Liver (tissue), 9 donors: ENCODE results near the gene WWOX. TPM values are rescaled to one million over a fixed set of nuclear protein-coding genes. Genes with fewer than 3 reads are reported as not detected.

ENCODE experiments used
- DNase-seq: peaks from one replicate; pipeline ENCODE4 v3.0.0-alpha.2; 2017; ENCODE audit warnings: low spot score
- H3K27ac ChIP-seq, 2 donors: one replicate each; pipeline ENCODE4 v1.7.0; 2013; ENCODE audit warnings: inconsistent platforms in 2 of 2, low read length in 2 of 2, control low read depth in 1 of 2, low read depth in 1 of 2, mild to moderate bottlenecking in 1 of 2
- H3K27me3 ChIP-seq, 4 donors: one replicate each; pipeline versions ENCODE4 v1.6.1 to v1.7.0; 2013; ENCODE audit warnings: low read length in 3 of 4, inconsistent platforms in 1 of 4, mild to moderate bottlenecking in 1 of 4, moderate library complexity in 1 of 4; ENCODE audit not compliant: control insufficient read depth in 4 of 4, insufficient read depth in 4 of 4
- H3K36me3 ChIP-seq, 4 donors: one replicate each; pipeline versions ENCODE4 v1.6.1 to v1.7.0; 2013; ENCODE audit warnings: low read length in 3 of 4, mild to moderate bottlenecking in 3 of 4, low read depth in 1 of 4, moderate library complexity in 1 of 4; ENCODE audit not compliant: control insufficient read depth in 4 of 4, insufficient read depth in 3 of 4
- H3K4me1 ChIP-seq, 4 donors: one replicate each; pipeline versions ENCODE4 v1.6.1 to v1.7.0; 2013; ENCODE audit warnings: low read length in 3 of 4, mild to moderate bottlenecking in 3 of 4, moderate library complexity in 1 of 4; ENCODE audit not compliant: control insufficient read depth in 4 of 4, insufficient read depth in 4 of 4
- H3K4me3 ChIP-seq, 3 donors: one replicate each; pipeline versions ENCODE4 v1.6.1 to v1.7.0; 2013; ENCODE audit warnings: low read length in 3 of 3, control low read depth in 1 of 3, low read depth in 1 of 3, mild to moderate bottlenecking in 1 of 3
- H3K9ac ChIP-seq, 2 donors: one replicate each; pipeline ENCODE4 v1.7.0; 2013; ENCODE audit warnings: low read length in 2 of 2, mild to moderate bottlenecking in 2 of 2, moderate library complexity in 2 of 2, control low read depth in 1 of 2, low read depth in 1 of 2
- H3K9me3 ChIP-seq, 4 donors: one replicate each; pipeline versions ENCODE4 v1.6.1 to v1.7.0; 2013; ENCODE audit warnings: low read length in 3 of 4; ENCODE audit not compliant: control insufficient read depth in 4 of 4
- ATF3 ChIP-seq: IDR thresholded peaks from 2 replicates; pipeline ENCODE4 v1.6.1; 2016; ENCODE audit warnings: antibody characterized with exemption
- CTCF ChIP-seq: fragments of 150-350 bp; IDR thresholded peaks from 2 replicates; pipeline ENCODE4 v1.5.1; 2017; ENCODE audit warnings: improper control_type of control experiment, low read depth, low read length; ENCODE audit not compliant: missing input control
- HNF4A ChIP-seq, 2 donors: conservative IDR thresholded peaks; 2 replicates each; pipeline ENCODE4 v1.6.1; 2016; ENCODE audit warnings: antibody characterized with exemption in 2 of 2, mild to moderate bottlenecking in 2 of 2
- HNF4G ChIP-seq: IDR thresholded peaks from 2 replicates; pipeline ENCODE4 v1.6.1; 2016; ENCODE audit warnings: antibody characterized with exemption
- JUND ChIP-seq, 2 donors: IDR thresholded peaks; 2 replicates each; pipeline ENCODE4 v1.6.1; 2016; ENCODE audit warnings: antibody characterized with exemption in 2 of 2
- MAX ChIP-seq: IDR thresholded peaks from 2 replicates; pipeline ENCODE4 v1.6.1; 2016; ENCODE audit warnings: antibody characterized with exemption
- RAD21 ChIP-seq, 2 donors: IDR thresholded peaks; 2 replicates each; pipeline ENCODE4 v1.6.1; 2016; ENCODE audit warnings: antibody characterized with exemption in 2 of 2, mild to moderate bottlenecking in 2 of 2
- REST ChIP-seq: IDR thresholded peaks from 2 replicates; pipeline ENCODE4 v1.6.1; 2016; ENCODE audit warnings: antibody characterized with exemption, mild to moderate bottlenecking
- RXRA ChIP-seq, 2 donors: IDR thresholded peaks; 2 replicates each; pipeline ENCODE4 v1.6.1; 2017 to 2018; ENCODE audit warnings: antibody characterized with exemption in 2 of 2, mild to moderate bottlenecking in 1 of 2
- TAF1 ChIP-seq: conservative IDR thresholded peaks from 2 replicates; pipeline ENCODE4 v1.6.1; 2016; ENCODE audit warnings: antibody characterized with exemption, mild to moderate bottlenecking
- YY1 ChIP-seq: IDR thresholded peaks from 2 replicates; pipeline ENCODE4 v1.6.1; 2016; ENCODE audit warnings: antibody characterized with exemption, mild to moderate bottlenecking
- WGBS: extraction: QIAGEN DNeasy Blood & Tissue Kit; methylation state at CpG from one replicate; pipeline ENCODE4 v1.1.7; 2013; 5-methylcytosine and 5-hydroxymethylcytosine counted together
- polyA plus RNA-seq, 2 donors: library from polyadenylated mRNA; stranded (reverse) in 1 of 2; unstranded in 1 of 2; fragments of 200-250 nt in 1 of 2; fragments of >200 nt in 1 of 2; fragmentation: Nextera tagmentation in 1 of 2; extraction: Ambion mirVana in 1 of 2; gene quantifications; one replicate each; pipeline versions ENCODE4 v1.2.1 to v1.2.3, GENCODE V29; 2013 to 2015
- total RNA-seq, 2 donors: library from RNA; depleted of rRNA; stranded (reverse); fragments of >200 nt; gene quantifications; one replicate each; pipeline ENCODE4 v1.2.3, GENCODE V29; 2014
- donor health status: healthy.
- donor health status: healthy.
- donor health status: healthy.
- donor health status: healthy.
- donor health status: healthy.

Gene WWOX
- total and polyA plus RNA-seq, 4 donors = 9.8 to 46.0 (median 15.3) TPM

GRCh38 chr16:78150233-78150632 is 50.8 kb downstream of the WWOX start:
- no peak overlapping the region for H3K27ac ChIP-seq
- no peaks in the 10 kb centered on the region for H3K9me3 ChIP-seq
- no peaks in the 10 kb centered on the region for H3K36me3 ChIP-seq
- H3K4me1 ChIP-seq = no peaks in the 10 kb centered on the region
- TF ChIP-seq CTCF (no peak), RXRA (IDR thresholded peaks at IDR 0.05) (no peak), RAD21 (IDR thresholded peaks at IDR 0.05) (no peak), HNF4G (no peak), TAF1 (no peak), ATF3 (no peak), MAX (no peak), JUND (IDR thresholded peaks at IDR 0.05) (no peak), HNF4A (conservative IDR thresholded peaks at IDR 0.05) (no peak)
- DNase-seq = no peak
- H3K4me3 ChIP-seq = no peak overlapping the region
- no peak overlapping the region for H3K9ac ChIP-seq
- no peaks in the 10 kb centered on the region for H3K27me3 ChIP-seq
- 94% methylated on average over 6 of the region's 6 CpGs for WGBS

GRCh38 chr16:78154729-78155461 is 55.4 kb downstream of the WWOX start:
- H3K4me1 ChIP-seq = no peaks in the 10 kb centered on the region
- DNase-seq = no peak
- H3K27ac ChIP-seq = no peak overlapping the region
- WGBS = 71% methylated on average over 5 of the region's 5 CpGs
- H3K27me3 ChIP-seq = no peaks in the 10 kb centered on the region
- H3K9ac ChIP-seq = no peak overlapping the region
- TF ChIP-seq RXRA (IDR thresholded peaks at IDR 0.05) = no peak
- TF ChIP-seq REST = no peak
- no peaks in the 10 kb centered on the region for H3K9me3 ChIP-seq
- H3K4me3 ChIP-seq = no peak overlapping the region
- H3K36me3 ChIP-seq = no peaks in the 10 kb centered on the region

GRCh38 chr16:78155791-78156345 is 56.4 kb downstream of the WWOX start:
- no peak for DNase-seq
- Histone ChIP-seq H3K36me3 (no peaks in the 10 kb centered on the region), H3K9ac (no peak overlapping the region), H3K4me1 (no peaks in the 10 kb centered on the region), H3K27ac (no peak overlapping the region), H3K27me3 (no peaks in the 10 kb centered on the region), H3K4me3 (no peak overlapping the region), H3K9me3 (no peaks in the 10 kb centered on the region)
- WGBS = 72% methylated on average over 7 of the region's 7 CpGs
- TF ChIP-seq YY1 (no peak), CTCF (no peak), RAD21 (IDR thresholded peaks at IDR 0.05) (no peak), REST (no peak), RXRA (IDR thresholded peaks at IDR 0.05) (no peak)
